ENCODE measurements around the gene FAM78B.

FAM78B gene

DNA sequence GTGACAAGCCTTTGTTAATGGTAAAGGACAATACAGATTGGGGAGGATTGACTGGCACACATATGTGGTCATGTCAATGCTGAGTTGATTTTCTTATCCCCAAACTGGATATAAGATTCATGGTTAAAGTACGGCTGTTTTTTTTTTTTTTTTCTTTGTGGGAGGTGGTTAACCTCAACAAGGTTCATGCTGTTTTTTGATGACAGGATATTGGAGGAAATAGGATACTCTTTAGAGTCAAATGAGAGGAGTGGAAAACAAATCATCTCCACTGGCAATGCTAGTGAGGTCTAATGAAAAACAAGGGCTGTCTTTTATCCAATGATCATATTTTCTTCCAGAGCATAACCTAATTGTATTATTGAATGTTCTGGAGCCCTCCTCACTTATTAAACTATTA, 140.2 kb downstream of the FAM78B start:
- DNase-seq (ENCODE audit: low spot score): no peak
- in situ Hi-C loops (cut with MboI; ENCODE audit: low sequenced_read_pairs, unreplicated experiment): no loop called here
- TF ChIP-seq, protein P1, sequence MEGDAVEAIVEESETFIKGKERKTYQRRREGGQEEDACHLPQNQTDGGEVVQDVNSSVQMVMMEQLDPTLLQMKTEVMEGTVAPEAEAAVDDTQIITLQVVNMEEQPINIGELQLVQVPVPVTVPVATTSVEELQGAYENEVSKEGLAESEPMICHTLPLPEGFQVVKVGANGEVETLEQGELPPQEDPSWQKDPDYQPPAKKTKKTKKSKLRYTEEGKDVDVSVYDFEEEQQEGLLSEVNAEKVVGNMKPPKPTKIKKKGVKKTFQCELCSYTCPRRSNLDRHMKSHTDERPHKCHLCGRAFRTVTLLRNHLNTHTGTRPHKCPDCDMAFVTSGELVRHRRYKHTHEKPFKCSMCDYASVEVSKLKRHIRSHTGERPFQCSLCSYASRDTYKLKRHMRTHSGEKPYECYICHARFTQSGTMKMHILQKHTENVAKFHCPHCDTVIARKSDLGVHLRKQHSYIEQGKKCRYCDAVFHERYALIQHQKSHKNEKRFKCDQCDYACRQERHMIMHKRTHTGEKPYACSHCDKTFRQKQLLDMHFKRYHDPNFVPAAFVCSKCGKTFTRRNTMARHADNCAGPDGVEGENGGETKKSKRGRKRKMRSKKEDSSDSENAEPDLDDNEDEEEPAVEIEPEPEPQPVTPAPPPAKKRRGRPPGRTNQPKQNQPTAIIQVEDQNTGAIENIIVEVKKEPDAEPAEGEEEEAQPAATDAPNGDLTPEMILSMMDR (IDR thresholded peaks at IDR 0.05; ENCODE audit: borderline replicate concordance, control extremely low read depth, extremely low read depth, insufficient read depth, missing control alignments): no peak

- in situ Hi-C loops (cut with MboI; ENCODE audit: low sequenced_read_pairs, unreplicated experiment): no loop called here
These were observed 140.7 kb downstream of the FAM78B start for GRCh38 chr1:166026143-166026542.

DNA sequence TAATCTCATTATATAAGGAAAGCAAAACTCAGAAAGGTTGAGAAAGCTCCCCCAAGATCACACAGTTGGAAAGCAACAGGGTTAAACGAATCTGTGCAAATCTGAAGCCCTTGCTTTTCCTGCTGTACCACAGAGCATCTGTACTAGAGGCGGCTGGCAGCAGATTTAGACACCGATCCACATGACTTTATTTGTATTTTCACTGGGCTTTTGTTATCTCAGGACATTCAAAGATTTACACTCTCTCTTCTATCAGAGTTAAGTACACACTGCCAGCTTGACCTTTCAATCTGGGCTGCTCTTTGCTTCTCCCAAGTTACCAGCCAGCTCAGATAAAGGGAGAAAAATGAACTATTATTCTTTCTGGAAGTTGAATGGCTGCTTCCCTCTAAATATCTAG, 146.6 kb downstream of the FAM78B start:
- TF ChIP-seq, protein P1 (IDR thresholded peaks at IDR 0.05; ENCODE audit: borderline replicate concordance, control extremely low read depth, extremely low read depth, insufficient read depth, missing control alignments): no peak
- in situ Hi-C loops (cut with MboI; ENCODE audit: low sequenced_read_pairs, unreplicated experiment): no loop called here
- DNase-seq (ENCODE audit: low spot score): no peak

More at GRCh38 chr1:166026143-166026542, 140.7 kb downstream of the FAM78B start:
- no peak for DNase-seq (ENCODE audit: low spot score)
- TF ChIP-seq, protein P1 (IDR thresholded peaks at IDR 0.05; ENCODE audit: borderline replicate concordance, control extremely low read depth, extremely low read depth, insufficient read depth, missing control alignments): no peak
